SH-SY5Y (cell line): ENCODE results near the gene LRRC19.

Experiments
- GATA2 ChIP-seq: IDR thresholded peaks from 2 replicates; pipeline ENCODE4 v1.6.1; 2011; ENCODE audit warnings: mild to moderate bottlenecking, low read depth, low read length
- GATA3 ChIP-seq: IDR thresholded peaks from 2 replicates; pipeline ENCODE4 v1.6.1; 2011; ENCODE audit warnings: low read depth, mild to moderate bottlenecking, low read length, moderate library complexity

LRRC19 gene

DNA sequence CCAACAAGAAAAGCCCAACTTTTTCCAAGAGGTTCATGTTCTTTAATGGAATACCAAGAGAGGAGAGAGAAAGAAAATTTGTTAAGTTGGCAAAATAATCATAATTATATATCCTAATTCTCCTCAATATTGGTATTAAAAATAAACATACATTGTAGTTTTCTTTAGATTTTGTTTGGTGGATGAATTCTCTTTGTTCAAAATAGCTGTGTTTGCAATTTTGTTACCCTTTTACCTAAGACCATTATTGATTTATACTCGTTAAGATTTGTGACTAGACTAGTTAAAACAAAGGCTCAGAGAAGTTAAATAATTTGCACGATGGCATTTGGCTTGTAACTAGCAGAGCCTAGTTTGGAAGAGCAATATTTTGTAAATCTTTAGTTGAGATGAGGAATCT lies 9.7 kb downstream of the LRRC19 start:
- no peak for TF ChIP-seq GATA3
- TF ChIP-seq GATA2, result no peak

DNA sequence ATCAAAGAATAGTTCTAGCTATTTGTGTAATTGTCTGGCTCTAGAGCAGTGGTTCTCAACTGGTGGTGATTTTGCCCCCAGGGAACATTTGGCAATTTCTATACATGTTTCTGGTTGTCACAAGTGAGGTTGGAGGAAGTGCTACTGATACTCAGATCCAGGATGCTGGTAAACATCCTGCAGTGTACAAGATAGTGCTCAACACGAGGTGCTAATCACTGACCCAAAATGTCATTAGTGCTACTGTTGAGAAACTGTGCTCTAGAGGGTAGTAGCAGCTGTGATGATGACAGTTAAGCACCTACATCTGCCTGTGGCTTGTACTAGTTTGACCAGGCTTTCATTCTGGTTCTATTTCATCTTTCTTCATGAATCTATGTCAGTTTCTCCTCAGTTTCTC lies 22.1 kb downstream of the LRRC19 start:
- TF ChIP-seq GATA2, result no peak
- TF ChIP-seq GATA3, result no peak

DNA sequence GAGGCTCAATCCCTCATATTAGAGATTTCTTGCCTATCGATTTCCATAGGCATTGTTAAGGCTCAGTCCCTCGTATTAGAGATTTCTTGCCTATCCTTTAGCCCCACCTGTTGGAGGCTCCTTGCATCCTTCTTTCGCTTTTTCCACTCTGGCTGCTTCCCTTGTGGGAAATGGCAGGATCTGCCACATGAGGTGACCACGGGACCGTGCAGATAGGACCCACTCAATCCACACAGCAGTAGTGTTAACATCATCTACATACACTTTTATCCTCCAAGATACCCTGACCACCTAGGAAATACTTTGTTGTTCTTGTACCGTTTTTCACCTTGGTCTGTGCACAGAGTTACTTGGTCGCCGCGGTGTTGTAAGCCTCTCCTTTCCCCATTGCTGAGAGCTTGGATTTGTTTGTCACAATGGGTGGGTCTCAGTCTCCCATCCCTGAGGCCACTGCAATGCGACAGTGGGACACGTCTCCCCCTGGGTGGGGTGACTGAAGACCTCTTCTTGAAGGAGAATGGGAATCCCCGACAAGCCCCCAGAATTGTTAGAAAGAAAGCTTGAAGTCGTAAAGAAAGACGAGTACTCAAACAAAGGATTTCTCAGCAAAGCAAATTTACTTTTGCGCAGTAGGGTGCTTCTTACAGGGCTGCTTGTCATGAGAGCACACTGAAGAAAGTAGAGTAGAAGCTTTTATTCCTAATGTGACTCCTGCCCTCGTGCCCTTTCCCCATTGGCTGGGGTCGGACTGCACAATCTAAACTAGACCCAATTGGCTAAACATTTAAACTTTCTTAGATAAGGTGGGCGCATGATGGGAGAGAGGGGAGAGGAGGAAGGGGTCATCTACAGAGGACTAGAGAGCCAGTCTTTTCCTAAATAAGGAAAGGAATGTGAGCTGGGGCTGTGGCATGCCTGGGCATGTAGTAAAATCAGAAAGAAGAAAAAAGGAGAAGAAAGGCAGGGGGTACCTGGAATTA lies 29.5 kb downstream of the LRRC19 start:
- TF ChIP-seq GATA2, result no peak
- TF ChIP-seq GATA3, result no peak

DNA sequence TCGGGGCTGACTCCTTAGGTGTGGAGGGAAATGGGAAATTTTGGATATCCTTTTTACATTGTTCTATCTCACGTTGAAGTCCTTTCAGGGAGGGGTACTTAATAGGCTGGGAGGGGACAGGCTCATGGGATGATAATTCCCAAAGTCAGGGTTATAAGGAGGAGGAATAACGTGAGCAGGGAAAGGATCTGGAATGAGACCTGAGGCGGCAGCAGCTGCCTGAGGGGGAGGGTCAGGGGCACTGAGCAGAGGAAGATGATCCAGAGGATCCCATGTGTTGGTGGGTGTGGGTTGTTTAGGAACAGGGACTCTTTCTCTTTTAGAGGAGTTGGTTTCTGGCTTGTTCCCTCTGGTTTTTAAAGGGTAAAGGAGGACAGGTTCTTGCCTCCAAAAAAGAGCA lies 30.5 kb downstream of the LRRC19 start:
- TF ChIP-seq GATA2, result no peak

DNA sequence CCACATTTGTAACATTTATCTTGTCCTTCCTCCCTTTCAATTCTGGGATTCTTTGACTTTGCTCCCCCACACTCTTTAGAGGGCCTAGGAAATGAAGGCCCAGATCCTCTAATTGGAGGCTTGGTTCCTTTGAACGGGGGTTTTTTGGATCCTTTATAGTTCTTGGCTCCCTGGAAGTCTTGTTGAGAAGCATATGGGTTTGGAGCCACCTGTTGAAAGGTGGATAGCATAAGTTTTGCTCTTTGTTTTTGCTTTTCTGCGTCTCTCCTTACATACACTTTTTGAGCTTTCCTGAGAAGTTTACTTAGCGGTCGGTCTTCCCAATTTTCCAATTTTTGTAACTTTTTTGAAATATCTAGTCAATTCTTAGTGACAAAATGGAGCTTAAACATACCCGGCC lies 31.5 kb downstream of the LRRC19 start:
- TF ChIP-seq GATA3 (no peak), GATA2 (no peak)

DNA sequence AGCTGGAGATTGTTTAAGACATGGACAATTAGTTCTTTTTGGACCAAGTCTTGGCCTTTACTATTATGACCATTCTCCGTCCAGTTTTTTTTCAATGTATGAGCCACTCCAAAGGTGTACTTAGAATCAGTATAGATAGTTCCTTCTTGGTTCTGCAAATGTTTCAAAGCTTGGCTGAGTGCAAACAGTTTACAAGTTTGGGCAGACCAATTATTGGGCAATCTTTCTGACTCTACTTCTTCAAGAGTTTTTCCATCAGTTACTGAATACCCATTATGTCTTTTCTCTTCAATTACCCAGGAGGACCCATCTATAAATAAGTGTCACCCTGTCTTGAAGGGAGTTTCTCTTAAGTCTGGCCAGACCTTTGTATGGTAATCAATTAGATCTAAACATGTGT lies 33.8 kb downstream of the LRRC19 start:
- TF ChIP-seq GATA3 (no peak), GATA2 (no peak)

DNA sequence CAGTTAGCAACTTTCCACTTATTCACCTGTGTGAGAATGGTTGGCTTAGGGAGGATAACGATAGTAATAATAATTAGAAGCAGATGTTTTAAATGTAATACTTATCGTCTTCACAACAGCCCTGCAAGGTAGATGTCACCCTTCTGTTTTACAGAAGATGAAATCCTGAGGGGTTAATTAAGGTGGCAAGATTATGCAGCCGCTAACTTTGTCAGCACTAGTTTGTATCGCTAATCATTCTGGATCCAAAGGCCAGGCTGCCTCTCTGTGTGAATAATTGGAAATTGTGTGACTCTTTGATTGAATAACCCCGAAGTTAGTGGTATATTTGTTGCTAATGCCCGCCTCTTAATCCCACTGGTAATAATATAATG lies 48.6 kb downstream of the LRRC19 start:
- TF ChIP-seq GATA3 (no peak), GATA2 (no peak)

DNA sequence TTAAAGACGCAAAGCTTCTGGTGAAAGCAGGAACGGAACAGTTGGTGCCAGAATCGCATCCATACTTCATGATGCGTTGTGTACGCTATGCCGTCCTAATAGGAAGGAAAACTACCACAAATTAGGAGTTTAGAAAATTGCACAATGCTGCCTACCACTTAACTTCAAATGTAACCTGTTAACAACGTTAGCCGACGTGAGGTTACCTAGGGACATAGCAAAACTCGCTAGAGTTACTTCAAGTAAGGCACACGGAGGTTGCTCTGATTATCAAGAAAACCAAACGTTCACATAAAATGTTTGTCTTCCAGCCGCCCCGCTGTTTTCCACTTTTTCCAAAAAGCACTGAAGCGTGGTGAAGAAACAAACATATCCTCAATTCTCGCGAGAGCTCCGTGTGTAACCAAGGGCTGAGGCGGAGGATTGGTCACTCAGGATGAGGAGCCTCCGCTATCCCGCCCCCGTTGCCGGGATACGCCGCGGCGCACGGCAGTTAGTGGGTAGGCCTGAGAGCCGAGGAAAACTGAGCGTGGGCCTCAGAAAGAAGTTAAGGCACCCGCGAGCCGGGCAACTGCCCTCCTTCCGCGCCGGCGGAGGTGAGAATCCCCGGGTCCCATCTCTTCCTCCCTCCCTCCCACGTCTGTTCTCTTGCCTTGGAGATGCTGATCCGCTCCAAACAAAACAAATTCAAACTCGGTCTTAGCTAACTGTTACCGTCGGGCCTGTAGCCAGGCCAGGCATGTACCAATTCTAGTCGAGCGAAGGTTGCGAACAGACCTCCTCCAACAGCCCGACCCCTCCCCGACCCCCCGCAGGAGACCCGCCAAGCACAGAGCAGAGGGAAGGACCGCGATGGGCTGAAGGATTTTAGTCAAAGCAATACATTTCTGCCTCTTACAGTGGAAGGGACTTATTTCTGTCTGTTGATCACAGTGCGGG lies 49.3 kb downstream of the LRRC19 start, which contains the start of gene IFT74:
Gene IFT74 (plus strand): TSS at position 492 of the 939 bp plus-strand sequence. CDS start 5,556 bp downstream, outside the sequence.
- TF ChIP-seq GATA2, result no peak

DNA sequence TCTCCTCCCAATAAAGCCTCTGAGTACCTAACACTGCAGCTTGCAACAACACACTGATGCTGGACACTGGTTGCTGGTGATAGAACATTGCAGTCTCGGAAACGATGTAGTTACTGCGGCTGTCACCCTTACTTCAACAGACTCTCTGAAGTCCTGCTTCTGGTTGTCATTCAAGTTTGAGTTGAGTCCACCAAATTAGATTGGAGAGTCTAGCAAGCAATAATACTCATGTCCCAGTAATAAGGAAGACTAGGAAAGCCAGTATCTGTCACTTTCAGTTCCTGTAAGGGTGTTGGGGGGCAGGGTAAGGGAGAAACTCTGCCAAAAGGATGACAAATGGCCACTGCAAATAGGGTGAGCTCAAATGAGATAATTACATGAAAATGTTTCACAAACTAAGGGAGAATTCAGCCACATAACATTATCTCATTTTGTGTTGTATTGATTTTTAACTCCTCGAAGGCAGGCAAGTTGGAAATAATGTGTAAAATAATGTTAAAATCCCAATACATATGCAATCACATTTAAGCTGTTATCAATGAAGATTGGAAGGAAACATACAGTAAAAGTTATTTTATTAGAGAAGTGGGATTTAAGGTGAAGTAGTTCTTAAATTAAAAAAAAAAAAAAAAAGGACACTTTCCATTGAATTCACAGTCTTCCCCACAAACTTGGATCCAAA lies 50.1 kb downstream of the LRRC19 start:
- TF ChIP-seq GATA2 (no peak), GATA3 (no peak)

DNA sequence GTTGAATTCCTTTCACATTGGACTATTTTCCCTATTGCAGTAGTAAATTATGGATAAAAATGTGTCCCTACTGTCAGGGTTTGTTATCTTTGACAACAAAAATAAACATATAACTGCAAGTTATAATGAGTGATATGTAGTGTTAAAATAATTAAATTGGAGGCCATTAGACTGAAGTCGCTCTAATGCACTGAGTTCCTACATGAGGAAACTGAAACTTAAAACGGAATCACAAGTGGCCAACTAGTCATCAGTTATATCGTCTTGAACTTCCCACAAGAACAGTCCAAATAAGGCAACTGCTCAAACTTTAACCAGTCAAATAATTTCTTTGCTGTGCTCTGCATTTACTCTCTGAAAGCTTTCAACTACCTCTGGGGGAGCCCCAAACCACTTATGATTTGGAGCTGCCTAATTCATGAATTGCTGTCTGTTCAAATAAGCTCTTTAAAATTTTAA lies 51.4 kb downstream of the LRRC19 start:
- no peak for TF ChIP-seq GATA2
- no peak for TF ChIP-seq GATA3

DNA sequence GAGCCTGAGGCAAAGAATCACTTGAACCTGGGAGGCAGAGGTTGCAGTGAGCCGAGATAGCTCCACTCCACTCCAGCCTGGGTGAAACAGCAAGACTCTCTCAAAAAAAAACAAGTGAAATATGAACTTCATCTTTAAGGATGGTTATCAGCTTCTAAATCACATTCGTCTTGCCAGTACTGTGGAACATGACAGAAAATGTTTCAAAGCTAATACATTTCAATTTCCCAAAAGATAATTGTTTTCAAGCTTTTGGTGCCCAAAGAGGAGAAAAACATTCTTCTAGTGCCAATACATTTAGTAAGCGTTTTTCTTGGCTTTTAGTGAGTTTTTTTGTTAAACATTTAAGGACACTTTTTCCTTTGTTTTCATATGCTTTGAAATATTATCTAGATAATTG lies 53.7 kb downstream of the LRRC19 start:
- no peak for TF ChIP-seq GATA3
- no peak for TF ChIP-seq GATA2

DNA sequence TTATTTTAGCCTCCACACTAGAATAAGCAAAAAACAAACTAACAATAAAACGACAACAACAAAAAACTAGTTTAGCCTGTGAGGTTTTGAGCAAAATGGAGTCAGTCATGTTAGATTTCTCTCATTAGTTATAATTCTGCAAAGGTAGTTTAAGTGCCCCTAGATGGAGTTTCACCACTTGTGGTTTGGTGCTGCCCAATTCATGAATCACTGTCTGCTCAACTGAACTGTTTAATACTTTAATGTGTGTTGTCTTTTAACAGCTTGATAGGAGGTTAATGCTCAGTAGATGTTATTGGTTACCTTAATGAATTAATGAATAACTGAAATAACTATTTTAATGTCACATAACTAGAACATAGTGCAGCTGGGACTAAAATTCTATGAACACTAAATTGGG lies 55.0 kb downstream of the LRRC19 start:
- TF ChIP-seq GATA2, result no peak
- TF ChIP-seq GATA3, result no peak

DNA sequence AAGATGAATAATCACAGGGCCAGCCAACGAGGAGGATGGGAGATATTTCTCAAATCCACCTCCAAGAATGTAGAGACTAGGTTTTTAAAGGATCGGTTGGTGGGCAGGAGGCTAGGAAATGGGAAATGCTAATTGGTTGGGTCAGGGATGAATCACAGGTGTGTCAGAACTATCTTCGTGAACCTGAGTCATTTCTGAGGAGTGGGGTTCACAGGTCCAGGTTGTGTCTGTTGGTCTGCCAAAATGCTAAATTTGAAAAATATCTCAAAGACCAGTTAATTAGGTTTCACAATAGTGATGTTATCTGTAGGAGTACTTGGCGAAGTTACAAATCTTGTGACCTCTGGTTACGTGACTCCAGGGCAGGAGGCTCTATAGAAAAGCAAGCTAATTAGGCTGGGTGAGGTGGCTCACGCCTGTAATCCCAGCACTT lies 55.8 kb downstream of the LRRC19 start:
- no peak for TF ChIP-seq GATA2
- no peak for TF ChIP-seq GATA3

DNA sequence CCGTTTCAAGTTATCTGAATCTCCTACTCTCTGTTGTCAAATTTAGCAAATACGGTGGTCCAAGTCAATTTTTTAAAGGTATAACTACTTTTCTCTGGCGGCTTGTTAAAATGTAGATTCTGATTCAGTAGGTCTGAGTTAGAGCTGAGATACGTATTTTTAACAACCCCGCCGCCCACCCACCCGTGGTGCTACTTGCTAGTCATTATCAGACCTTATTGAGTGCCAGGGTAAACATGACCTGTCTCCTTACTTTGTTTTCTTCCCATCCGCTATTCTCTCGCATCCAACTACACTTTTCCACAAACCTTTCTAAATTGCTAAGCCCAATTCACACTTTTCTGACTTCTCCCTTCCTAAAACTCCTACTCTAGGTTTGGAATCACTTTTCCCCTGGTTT lies 57.7 kb downstream of the LRRC19 start:
- TF ChIP-seq GATA3 (no peak), GATA2 (no peak)
